HepG2 (cell line): ENCODE results near the gene MSMB. TPM values are rescaled to one million over a fixed set of nuclear protein-coding genes. Genes with fewer than 3 reads are reported as not detected.
A peak's percentile ranks its signal among the peaks of the same experiment; 100 is the strongest.

Experiments used
- CENPBD1 ChIP-seq: sonication (generic); formaldehyde crosslinking; IDR thresholded peaks from 2 replicates; pipeline ENCODE4 v1.8.0; 2022; ENCODE audit warnings: missing genetic modification reagents, low read depth, mild to moderate bottlenecking, borderline replicate concordance
- DMAP1 ChIP-seq: IDR thresholded peaks from 2 replicates; pipeline ENCODE4 v1.6.1; 2016
- ETV5 ChIP-seq: IDR thresholded peaks from 2 replicates; pipeline ENCODE4 v1.6.1; 2018; ENCODE audit warnings: missing biosample characterization, missing genetic modification reagents, inconsistent platforms, borderline replicate concordance
- FIP1L1 ChIP-seq: fragments of 200-400 bp; formaldehyde crosslinking; IDR thresholded peaks from 2 replicates; pipeline ENCODE4 v1.6.1; 2018; ENCODE audit warnings: low read depth, mild to moderate bottlenecking, low read length, moderate library complexity, borderline replicate concordance; ENCODE audit not compliant: insufficient read depth
- FOSL2 ChIP-seq: sonication (generic); formaldehyde crosslinking; IDR thresholded peaks from 2 replicates; pipeline ENCODE4 v1.4.0; 2020; ENCODE audit warnings: missing genetic modification reagents
- HIC2 ChIP-seq: sonication (generic); formaldehyde crosslinking; IDR thresholded peaks from 2 replicates; pipeline ENCODE4 v1.9.0; 2022; ENCODE audit warnings: low read depth, missing genetic modification reagents
- HNF1A ChIP-seq, 2 experiments: sonication (generic) in 1 of 2; formaldehyde crosslinking in 1 of 2; IDR thresholded peaks; 2 replicates each; pipeline versions ENCODE4 v1.4.0 to v1.6.1; 2016 to 2020; ENCODE audit warnings: borderline replicate concordance in 1 of 2, low read depth in 1 of 2, mild to moderate bottlenecking in 1 of 2, missing genetic modification reagents in 1 of 2
- HNRNPH1 ChIP-seq: fragments of 200-400 bp; formaldehyde crosslinking; optimal IDR thresholded peaks from 2 replicates; pipeline ENCODE3; 2017; ENCODE audit warnings: mild to moderate bottlenecking, low read depth, low read length
- MTF1 ChIP-seq: sonication (generic); formaldehyde crosslinking; IDR thresholded peaks from 2 replicates; pipeline ENCODE4 v1.5.0; 2020; ENCODE audit warnings: missing genetic modification reagents
- NR2C2 ChIP-seq: sonication (generic); formaldehyde crosslinking; IDR thresholded peaks from 2 replicates; pipeline ENCODE4 v1.4.0; 2020; ENCODE audit warnings: missing genetic modification reagents, mild to moderate bottlenecking, moderate library complexity, borderline replicate concordance
- POLR2AphosphoS5 ChIP-seq: IDR thresholded peaks from 2 replicates; pipeline ENCODE4 v1.6.1; 2012; ENCODE audit warnings: low read depth, low read length
- REXO4 ChIP-seq: sonication (generic); formaldehyde crosslinking; IDR thresholded peaks from 2 replicates; pipeline ENCODE4 v1.8.0; 2022; ENCODE audit warnings: missing genetic modification reagents, mild to moderate bottlenecking, borderline replicate concordance
- RNF219 ChIP-seq: sonication (generic); formaldehyde crosslinking; IDR thresholded peaks from 2 replicates; pipeline ENCODE4 v1.5.0; 2020; ENCODE audit warnings: mild to moderate bottlenecking, missing genetic modification reagents
- SRSF4 ChIP-seq: fragments of 200-400 bp; formaldehyde crosslinking; IDR thresholded peaks from one replicate; pipeline ENCODE4 v1.6.1; 2018; ENCODE audit warnings: mild to moderate bottlenecking, low read depth, low read length, moderate library complexity; ENCODE audit not compliant: poor library complexity, severe bottlenecking
- ZBTB42 ChIP-seq: sonication (generic); formaldehyde crosslinking; IDR thresholded peaks from 2 replicates; pipeline ENCODE4 v1.5.0; 2020; ENCODE audit warnings: mild to moderate bottlenecking, missing genetic modification reagents
- ZBTB43 ChIP-seq: sonication (generic); formaldehyde crosslinking; conservative IDR thresholded peaks from 2 replicates; pipeline ENCODE4 v1.4.0; 2020; ENCODE audit warnings: missing genetic modification reagents
- ZNF383 ChIP-seq: sonication (generic); formaldehyde crosslinking; IDR thresholded peaks from 2 replicates; pipeline ENCODE4 v1.4.0; 2020; ENCODE audit warnings: missing genetic modification reagents, mild to moderate bottlenecking, borderline replicate concordance
- ZNF431 ChIP-seq: sonication (generic); formaldehyde crosslinking; IDR thresholded peaks from 2 replicates; pipeline ENCODE4 v1.9.0; 2022; ENCODE audit warnings: missing genetic modification reagents, low read depth, mild to moderate bottlenecking, borderline replicate concordance
- ZNF598 ChIP-seq: sonication (generic); formaldehyde crosslinking; IDR thresholded peaks from 2 replicates; pipeline ENCODE4 v1.5.1; 2020; ENCODE audit warnings: mild to moderate bottlenecking, missing genetic modification reagents, borderline replicate concordance
- ZNF629 ChIP-seq: sonication (generic); formaldehyde crosslinking; conservative IDR thresholded peaks from 2 replicates; pipeline ENCODE4 v1.5.0; 2020; ENCODE audit warnings: missing genetic modification reagents
- polyA plus RNA-seq, 8 experiments: library from polyadenylated mRNA; depleted of rRNA in 3 of 8; stranded (reverse) in 7 of 8; unstranded in 1 of 8; fragments of >200 nt; fragmentation: Illumina TruSeq in 4 of 8; extraction: Trizol in 4 of 8; gene quantifications; 2 replicates each; pipeline versions ENCODE4 v1.2.1 to v1.2.3, GENCODE V29; 2011 to 2016; ENCODE audit warnings: low read depth in 4 of 8, missing spikeins in 1 of 8, mixed read lengths in 1 of 8; ENCODE audit not compliant: insufficient read depth in 1 of 8
- total RNA-seq, 5 experiments: library from RNA; depleted of rRNA; stranded (reverse); fragments of >200 nt; fragmentation: Illumina TruSeq; extraction: Trizol; gene quantifications; 2 replicates each; pipeline ENCODE4 v1.2.3, GENCODE V29; 2016; ENCODE audit warnings: low read depth in 1 of 5

MSMB gene
- total and polyA plus RNA-seq, 2 of the 13 experiments (the other 11 are each of a cell fraction or from before 2014, with no cell fraction given) = 0.84 TPM; not detected in 1

GRCh38 chr10:46033602-46034011 is 12.5 kb downstream of the MSMB start (continued):
- TF ChIP-seq RNF219 (CRISPR knock-in tag) = no peak
- no peak for TF ChIP-seq REXO4
- TF ChIP-seq HNF1A (IDR thresholded peaks at IDR 0.05; ENCODE audit: low read depth) = no peak
- no peak for TF ChIP-seq HNF1A (CRISPR knock-in tag; IDR thresholded peaks at IDR 0.05; ENCODE audit: borderline replicate concordance)
- TF ChIP-seq ZBTB42 (CRISPR knock-in tag) = no peak
- peak; percentile 74; the same call in 1 of the 2 replicates for TF ChIP-seq POLR2AphosphoS5
- TF ChIP-seq NR2C2 (CRISPR knock-in tag) = no peak
- no peak for TF ChIP-seq HNRNPH1
- no peak for TF ChIP-seq ZNF383 (CRISPR knock-in tag)
- no peak for TF ChIP-seq DMAP1 (CRISPR knock-in tag)
- peak; percentile 90 for TF ChIP-seq FOSL2 (CRISPR knock-in tag)
- TF ChIP-seq ZNF431 = no peak
- TF ChIP-seq MTF1 (CRISPR knock-in tag) = no peak
- peak; percentile 80; the same call in 1 of the 2 replicates for TF ChIP-seq ETV5 (CRISPR knock-in tag)
- no peak for TF ChIP-seq CENPBD1
- no peak for TF ChIP-seq ZBTB43 (CRISPR knock-in tag)
- TF ChIP-seq ZNF598 (CRISPR knock-in tag) = no peak
- peak; percentile 47; the same call in 1 of the 2 replicates for TF ChIP-seq HIC2 (CRISPR knock-in tag)
- TF ChIP-seq SRSF4 = no peak
- no peak for TF ChIP-seq FIP1L1
- no peak for TF ChIP-seq ZNF629 (CRISPR knock-in tag)
